Ishikawa (cell line): ENCODE results near the gene VIM.

Source experiments
- CEBPB ChIP-seq: IDR thresholded peaks from 2 replicates; pipeline ENCODE4 v1.6.1; 2012
- CREB1 ChIP-seq: IDR thresholded peaks from 2 replicates; pipeline ENCODE4 v1.6.1; 2012; ENCODE audit warnings: low read depth
- EP300 ChIP-seq: IDR thresholded peaks from 2 replicates; pipeline ENCODE4 v1.6.1; 2012; ENCODE audit warnings: borderline replicate concordance
- FOXM1 ChIP-seq: IDR thresholded peaks from 2 replicates; pipeline ENCODE4 v1.6.1; 2012; ENCODE audit warnings: low read depth, borderline replicate concordance
- NFIC ChIP-seq: IDR thresholded peaks from 2 replicates; pipeline ENCODE4 v1.6.1; 2012
- RAD21 ChIP-seq: IDR thresholded peaks from 2 replicates; pipeline ENCODE4 v1.6.1; 2012; ENCODE audit warnings: low read depth
- REST ChIP-seq: IDR thresholded peaks from 2 replicates; pipeline ENCODE4 v1.6.1; 2012; ENCODE audit warnings: low read depth, mild to moderate bottlenecking
- TAF1 ChIP-seq: IDR thresholded peaks from 2 replicates; pipeline ENCODE4 v1.6.1; 2012; ENCODE audit warnings: low read depth, mild to moderate bottlenecking
- TCF12 ChIP-seq: IDR thresholded peaks from 2 replicates; pipeline ENCODE4 v1.6.1; 2012; ENCODE audit warnings: low read depth
- TEAD4 ChIP-seq: IDR thresholded peaks from 2 replicates; pipeline ENCODE4 v1.6.1; 2012
- YY1 ChIP-seq: IDR thresholded peaks from 2 replicates; pipeline ENCODE4 v1.6.1; 2012; ENCODE audit warnings: low read depth
- TF ChIP-seq, protein P1 (sequence below): IDR thresholded peaks from 2 replicates; pipeline ENCODE4 v1.6.1; 2012

DNA sequence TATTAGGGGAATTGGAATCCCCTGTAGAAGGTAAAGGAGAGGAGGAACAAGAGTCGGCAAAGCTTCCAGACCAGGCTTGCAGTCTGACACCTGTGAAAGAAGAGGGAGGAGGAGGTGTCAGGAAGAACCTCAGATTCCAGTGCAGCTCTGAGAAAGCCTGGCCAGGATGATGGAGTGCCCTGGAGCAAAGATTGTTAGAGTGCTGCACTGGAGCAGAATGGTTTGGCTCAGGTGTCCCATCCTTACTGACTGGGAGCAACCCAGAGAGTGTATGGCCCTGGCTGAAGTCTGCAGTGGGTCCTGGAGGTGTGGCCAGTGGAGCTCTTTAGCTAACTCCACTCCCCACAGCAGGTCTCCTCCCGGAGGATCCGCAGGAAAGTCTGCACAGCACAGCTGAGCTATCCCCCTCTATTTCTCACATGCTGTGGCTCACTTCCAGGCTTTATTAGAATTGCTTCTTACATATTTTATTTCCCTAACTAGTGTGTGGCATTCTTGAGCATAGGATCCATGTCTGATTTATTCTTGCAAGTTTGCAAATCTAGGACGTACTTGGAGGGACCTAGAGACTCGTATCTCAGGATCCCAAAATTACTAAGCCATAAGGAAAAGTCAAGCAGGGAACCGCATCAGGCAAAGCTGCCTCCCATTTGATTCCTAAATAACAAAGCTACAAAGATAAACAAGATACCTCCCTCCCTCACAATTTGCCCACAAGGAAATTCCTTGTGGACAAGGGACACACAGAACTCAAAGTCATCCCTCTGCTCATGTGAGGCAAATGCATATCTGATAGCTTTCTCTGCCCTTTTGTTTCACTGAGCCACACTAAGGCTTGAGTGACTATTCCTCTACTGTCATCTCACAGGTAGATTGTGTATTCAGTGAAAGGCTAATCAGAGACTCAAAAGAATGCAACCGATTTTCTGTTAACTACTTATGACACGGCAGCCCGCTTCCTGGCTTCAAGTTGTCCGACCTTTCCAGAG, 58.8 kb downstream of the VIM start:
- no peak for TF ChIP-seq EP300
- TF ChIP-seq CREB1 = no peak
- no peak for TF ChIP-seq RAD21
- no peak for TF ChIP-seq REST
- no peak for TF ChIP-seq TCF12
- no peak for TF ChIP-seq FOXM1
- TF ChIP-seq, protein P1, sequence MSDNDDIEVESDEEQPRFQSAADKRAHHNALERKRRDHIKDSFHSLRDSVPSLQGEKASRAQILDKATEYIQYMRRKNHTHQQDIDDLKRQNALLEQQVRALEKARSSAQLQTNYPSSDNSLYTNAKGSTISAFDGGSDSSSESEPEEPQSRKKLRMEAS = no peak
- TF ChIP-seq YY1 = no peak
- no peak for TF ChIP-seq CEBPB
- no peak for TF ChIP-seq TAF1
- no peak for TF ChIP-seq TEAD4
- no peak for TF ChIP-seq NFIC
